LNCaP clone FGC (cell line): ENCODE results near the gene GFOD1.

Experiments
- DNase-seq: peaks from one replicate; pipeline ENCODE4 v3.0.0-alpha.2; 2011; ENCODE audit warnings: low read depth
- H3K4me3 ChIP-seq: 2 replicates; pipeline ENCODE4 v1.5.1; 2011; ENCODE audit warnings: mild to moderate bottlenecking, low read depth, low read length, control low read depth
- CTCF ChIP-seq: IDR thresholded peaks from 2 replicates; pipeline ENCODE4 v1.5.1; 2012; ENCODE audit warnings: mild to moderate bottlenecking; ENCODE audit not compliant: control insufficient read depth, insufficient read depth; ENCODE audit errors: extremely low read depth

Gene GFOD1

GRCh38 chr6:13479206-13479800 is 8.1 kb downstream of the GFOD1 start:
- no peak for DNase-seq
- TF ChIP-seq CTCF, result no peak
- no peak overlapping the region for H3K4me3 ChIP-seq

GRCh38 chr6:13478525-13478966 is 8.9 kb downstream of the GFOD1 start:
- DNase-seq, result no peak
- TF ChIP-seq CTCF, result no peak
- H3K4me3 ChIP-seq, result no peak overlapping the region

GRCh38 chr6:13474787-13475186 is 12.6 kb downstream of the GFOD1 start:
- no peak for DNase-seq
- no peak overlapping the region for H3K4me3 ChIP-seq
- no peak for TF ChIP-seq CTCF

- no peak overlapping the region for H3K4me3 ChIP-seq
- TF ChIP-seq CTCF, result no peak
- no peak for DNase-seq
Measured at GRCh38 chr6:13474360-13474759, 13.0 kb downstream of the GFOD1 start.

- no peak overlapping the region for H3K4me3 ChIP-seq
- DNase-seq, result no peak
- TF ChIP-seq CTCF, result no peak
Measured at GRCh38 chr6:13473768-13474165, 13.6 kb downstream of the GFOD1 start.

GRCh38 chr6:13472976-13473767 is 14.2 kb downstream of the GFOD1 start:
- H3K4me3 ChIP-seq, result no peak overlapping the region
- no peak for TF ChIP-seq CTCF
- no peak for DNase-seq
